Medulla oblongata (tissue), 1 donor: ENCODE results near the gene PCSK6.

Experiments used
- DNase-seq: peaks from one replicate; pipeline ENCODE4 v3.0.0-alpha.2; 2015; ENCODE audit errors: extremely low spot score

Gene PCSK6

GRCh38 chr15:101499863-101500713 lies 10.6 kb upstream of the PCSK6 start:
- peak; percentile 54 for DNase-seq

DNA sequence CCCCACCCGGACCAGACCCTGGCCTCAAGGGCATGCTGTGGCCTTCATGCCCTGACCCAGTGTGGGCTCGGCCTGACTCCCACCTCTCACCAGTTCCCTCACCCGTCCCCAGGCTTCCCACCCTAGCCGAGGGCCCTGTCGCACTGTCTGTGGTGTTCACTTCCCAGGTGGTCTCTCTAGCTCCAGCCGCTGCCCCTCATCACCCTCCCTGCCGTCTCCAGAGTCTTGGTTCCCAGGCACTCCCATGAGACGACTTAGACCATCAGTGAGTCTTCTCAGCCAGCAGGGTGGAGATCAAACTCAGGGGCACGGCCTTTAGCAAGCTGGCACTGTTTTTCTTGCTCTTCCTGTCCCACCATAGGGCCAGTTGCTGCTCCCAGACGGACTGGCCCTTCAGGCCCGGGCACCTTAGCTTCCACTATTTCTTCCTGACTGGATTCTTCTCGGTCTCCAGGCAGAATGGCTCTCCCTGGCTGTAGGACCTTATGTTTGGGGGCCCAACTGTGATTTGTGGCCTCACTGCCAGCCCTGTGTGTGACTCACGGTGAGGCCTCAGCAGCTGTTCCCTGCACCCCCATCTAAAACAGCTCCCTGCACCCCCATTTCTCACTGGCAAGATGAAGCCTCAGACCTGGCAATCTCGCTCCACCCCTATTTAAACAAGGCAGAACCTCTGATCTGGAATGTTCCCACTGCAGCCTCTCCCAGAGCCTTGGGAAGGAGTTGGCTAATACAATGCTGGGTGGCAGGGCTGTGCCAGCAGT lies 9.4 kb upstream of the PCSK6 start:
- DNase-seq, result no peak

- DNase-seq, result no peak
Observed at GRCh38 chr15:101498076-101498716, 8.7 kb upstream of the PCSK6 start.

DNA sequence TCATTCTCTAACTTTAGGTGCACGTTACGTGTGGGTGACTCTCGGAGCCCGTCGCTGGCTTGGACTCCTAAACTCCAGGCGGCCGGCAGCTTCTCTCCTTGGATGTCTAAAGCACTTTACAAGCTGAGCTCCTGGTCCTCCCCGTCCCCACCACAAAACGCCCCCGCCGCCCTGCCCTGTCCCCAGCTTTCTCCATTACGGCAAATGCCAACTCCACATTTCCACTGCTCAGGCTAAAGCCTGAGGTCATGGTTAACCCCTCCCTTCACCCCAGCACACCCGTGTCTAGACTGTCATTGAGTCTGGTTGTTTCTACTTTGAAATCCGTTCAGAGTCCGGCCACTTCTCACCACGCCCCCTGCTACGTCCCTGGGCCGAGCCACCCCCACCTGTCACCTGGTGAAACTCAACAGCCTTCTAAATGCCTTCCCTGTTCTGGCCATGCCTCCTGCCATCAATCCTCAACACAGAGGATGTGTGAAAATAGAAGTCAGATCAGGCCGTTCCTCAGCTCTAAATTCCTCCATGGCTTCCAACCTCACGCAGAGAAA lies 8.1 kb upstream of the PCSK6 start:
- no peak for DNase-seq

DNA sequence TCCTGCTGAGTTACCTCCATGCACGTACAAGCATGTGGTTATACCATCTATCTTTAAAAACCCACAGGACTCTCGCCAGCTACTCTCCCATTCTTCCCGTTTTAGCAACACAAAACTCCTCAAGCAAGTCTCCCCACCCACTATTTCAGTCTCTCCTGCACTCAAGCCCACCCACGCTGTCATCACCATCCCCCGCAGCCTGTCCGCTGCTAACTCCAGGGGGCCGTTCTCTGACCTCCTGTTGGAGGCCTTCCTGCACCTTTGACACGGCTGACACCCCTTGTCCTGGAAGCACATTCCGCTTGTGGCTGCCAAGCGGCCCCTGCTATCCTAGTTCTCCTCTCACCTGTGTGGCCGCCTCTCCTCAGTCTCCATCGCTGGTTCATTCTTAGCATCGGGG lies 7.5 kb upstream of the PCSK6 start:
- no peak for DNase-seq

- no peak for DNase-seq
Observed at GRCh38 chr15:101496198-101496986, 6.9 kb upstream of the PCSK6 start.

DNA sequence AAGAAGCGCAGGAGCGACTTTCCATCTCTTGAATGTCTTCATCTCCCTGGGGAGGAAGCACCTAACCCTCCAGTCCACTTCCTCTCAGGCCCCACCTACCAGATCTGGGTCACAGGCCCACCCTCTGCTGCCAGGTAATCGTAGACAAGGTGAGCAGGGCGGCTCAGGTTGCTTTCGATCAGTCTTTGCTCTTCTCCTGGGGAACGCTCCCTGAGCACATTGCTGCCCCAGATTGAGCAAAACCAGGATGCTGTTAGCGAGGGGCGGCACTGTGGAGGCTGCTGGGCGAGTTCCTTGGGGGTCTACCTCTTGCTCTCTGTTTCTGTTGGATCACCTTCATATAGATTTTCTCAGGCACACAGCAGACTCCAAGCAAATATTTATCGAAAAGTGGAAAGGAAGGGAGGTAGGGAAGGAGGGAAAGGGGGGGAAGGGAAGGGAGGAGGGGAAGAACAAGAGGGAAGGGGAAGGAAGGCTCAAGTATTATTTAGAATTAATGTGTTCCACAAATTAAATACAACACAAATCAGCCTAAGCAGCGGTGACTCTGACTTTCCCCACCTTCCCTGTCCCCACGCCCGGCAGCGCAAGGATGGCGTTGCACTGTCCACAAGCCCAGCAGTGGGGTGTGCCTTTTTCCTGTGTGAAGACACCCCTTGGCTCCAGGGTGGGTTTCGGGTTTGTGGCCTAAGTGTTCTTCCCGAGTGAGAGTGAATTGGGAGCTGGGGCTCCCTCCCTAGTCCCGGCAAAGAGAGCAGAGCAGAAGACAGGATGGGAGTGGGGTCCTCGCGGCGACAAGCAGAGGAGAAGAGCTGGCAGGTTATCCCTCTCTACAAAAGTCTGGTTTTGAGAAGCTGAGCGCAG lies 6.1 kb upstream of the PCSK6 start:
- no peak for DNase-seq

DNA sequence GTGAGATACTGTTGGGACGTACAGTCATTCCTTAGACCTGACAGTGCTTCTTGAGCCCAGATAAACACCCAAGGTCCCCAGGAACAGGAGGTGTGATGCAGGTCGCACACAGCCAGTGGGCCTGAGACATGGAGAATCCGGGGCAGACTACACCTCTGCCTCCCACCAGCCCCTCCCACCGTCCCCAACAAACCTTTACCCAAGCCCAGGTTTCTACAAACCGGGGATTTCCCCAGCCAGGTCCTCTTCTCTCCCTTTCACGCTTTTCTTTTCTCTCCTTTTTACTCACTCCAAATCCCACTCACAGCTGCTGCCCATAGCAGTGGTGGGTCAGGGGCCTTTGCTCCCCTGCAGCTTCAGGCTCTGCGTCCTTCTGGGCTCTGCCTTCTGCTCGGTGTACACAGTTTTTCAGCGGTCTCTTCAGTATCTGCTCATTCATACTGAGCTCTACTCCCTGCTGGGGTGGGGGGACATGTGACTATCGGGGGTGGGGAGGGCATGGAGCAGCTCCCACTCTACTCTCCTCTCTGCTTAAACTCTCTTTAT lies 4.8 kb upstream of the PCSK6 start:
- DNase-seq, result no peak

DNA sequence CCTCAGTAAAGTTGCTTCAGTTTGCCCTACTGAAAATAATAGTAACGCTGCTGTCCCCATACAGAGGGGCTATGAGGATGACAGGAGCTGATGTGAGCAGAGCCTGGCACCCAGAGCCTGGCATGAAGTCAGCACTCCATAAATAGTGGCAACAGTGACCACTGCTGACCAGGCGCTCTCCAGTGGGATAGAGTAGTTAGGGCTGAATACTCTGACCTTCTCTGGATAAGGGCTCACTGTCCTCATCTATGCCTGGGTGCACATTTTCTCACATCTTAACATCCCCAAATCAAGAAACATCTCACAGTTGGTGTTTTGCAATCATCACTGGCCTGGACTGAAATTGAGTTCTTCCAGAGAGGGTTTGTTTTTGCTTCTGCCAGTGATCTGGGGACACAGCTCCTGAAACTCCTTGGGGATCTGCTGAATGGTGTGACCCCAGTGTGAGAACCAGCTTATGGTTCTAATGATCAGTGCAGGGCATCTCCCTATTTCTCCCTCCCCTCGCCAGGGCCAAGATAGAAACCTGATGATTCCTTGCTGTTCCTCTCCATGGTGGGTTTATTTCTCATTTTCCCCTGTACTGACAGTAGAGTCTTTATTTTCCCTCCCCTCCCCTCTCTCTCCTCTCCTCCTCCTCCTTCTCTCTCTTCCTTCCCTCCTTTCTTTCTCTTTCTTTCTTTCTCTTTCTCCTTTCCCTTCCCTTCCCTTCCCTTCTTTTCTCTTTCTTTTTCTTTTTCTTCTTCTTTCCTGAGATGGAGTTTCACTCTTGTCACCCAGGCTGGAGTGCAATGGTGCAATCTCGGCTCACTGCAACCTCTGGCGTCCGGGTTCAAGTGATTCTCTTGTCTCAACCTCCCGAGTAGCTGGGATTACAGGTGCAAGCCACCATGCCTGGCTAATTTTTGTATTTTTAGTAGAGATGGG lies 3.5 kb upstream of the PCSK6 start:
- peak; percentile 80 for DNase-seq

- no peak for DNase-seq
Observed at GRCh38 chr15:101491734-101492640, 2.5 kb upstream of the PCSK6 start.

- no peak for DNase-seq
Observed at GRCh38 chr15:101490922-101491733, 1.6 kb upstream of the PCSK6 start.

- DNase-seq, result no peak
Observed at GRCh38 chr15:101490408-101490891, 943 bp upstream of the PCSK6 start.

DNA sequence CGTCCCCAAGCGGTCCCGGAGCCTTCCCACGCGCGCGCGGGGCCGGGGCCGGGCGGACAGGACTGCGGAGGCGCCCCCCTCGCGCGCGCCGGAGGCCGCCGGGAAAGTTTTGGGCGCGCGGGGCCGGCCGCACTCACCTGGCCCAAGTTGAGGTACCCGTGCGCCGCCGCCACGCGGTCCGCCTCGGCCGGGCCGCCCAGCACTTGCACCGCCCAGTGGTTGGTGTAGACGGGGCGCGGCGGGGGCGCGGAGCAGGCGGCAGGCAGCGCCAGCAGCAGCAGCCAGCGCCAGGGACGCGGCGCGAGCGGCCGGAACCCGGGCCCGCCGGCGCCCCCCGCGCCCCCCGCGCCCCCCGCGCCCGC lies 289 bp downstream of the PCSK6 start:
- DNase-seq, result no peak

- DNase-seq, result no peak
Observed at GRCh38 chr15:101488300-101489164, 975 bp downstream of the PCSK6 start.

GRCh38 chr15:101486696-101487459 lies 2.6 kb downstream of the PCSK6 start:
- DNase-seq, result no peak
